IMR-90 (cell line): ENCODE results near the gene SCYL2. TPM values are rescaled to one million over a fixed set of nuclear protein-coding genes. Genes with fewer than 3 reads are reported as not detected.
"Not testable (repeated sequence)": the region's sequence is repeated elsewhere in the genome, so short reads cannot be mapped to it uniquely, and the experiment has no call there.

ENCODE experiments used
- ATAC-seq: fragments of 200-7000 bp; cut with Tn5 transposase; 2 replicates; pipeline ENCODE4 v1.9.1; 2020; ENCODE audit warnings: low read depth, mild to moderate bottlenecking, moderate library complexity
- BruUV-seq: library from RNA; stranded (reverse); fragments of 400-500 nt; replicated peaks from 2 replicates; lab custom pipeline; 2021; lab: Mats Ljungman, UMichigan
- CTCF ChIA-PET: fragments of 300-600 bp; formaldehyde crosslinking; extraction: SDS; loops from one replicate; lab custom pipeline; 2021; ENCODE audit warnings: antibody characterized with exemption; lab: Yijun Ruan, JAX
- POLR2A ChIA-PET: fragments of 300-600 bp; sonication (Branson Sonifier 250); formaldehyde crosslinking; loops from one replicate; lab custom pipeline; 2022; ENCODE audit warnings: antibody characterized with exemption; ENCODE audit not compliant: unreplicated experiment; lab: Charles Lee
- DNase-seq: peaks from one replicate; pipeline ENCODE4 v3.0.0; 2013
- H2AFZ ChIP-seq: replicated peaks from 2 replicates; pipeline ENCODE3; 2013; ENCODE audit warnings: low read length, mild to moderate bottlenecking; ENCODE audit not compliant: poor library complexity
- H2AK5ac ChIP-seq: 2 replicates; pipeline ENCODE4 v1.6.1; 2013; ENCODE audit warnings: low read depth, low read length, inconsistent platforms
- H2AK9ac ChIP-seq: replicated peaks from 2 replicates; pipeline ENCODE3; 2013; ENCODE audit warnings: mild to moderate bottlenecking, low read depth, low read length, moderate library complexity; ENCODE audit not compliant: poor library complexity
- H2BK120ac ChIP-seq: 2 replicates; pipeline ENCODE4 v1.6.1; 2013; ENCODE audit warnings: low read depth, low read length, inconsistent platforms
- H2BK15ac ChIP-seq: 3 replicates; pipeline ENCODE4 v1.6.1; 2013; ENCODE audit warnings: low read depth, low read length, inconsistent platforms
- H2BK20ac ChIP-seq: 2 replicates; pipeline ENCODE4 v1.6.1; 2013; ENCODE audit warnings: low read depth, mild to moderate bottlenecking, inconsistent platforms, low read length, moderate library complexity
- H2BK5ac ChIP-seq: 2 replicates; pipeline ENCODE4 v1.6.1; 2013; ENCODE audit warnings: mild to moderate bottlenecking, low read depth, low read length, inconsistent platforms; ENCODE audit not compliant: poor library complexity, severe bottlenecking
- H3K14ac ChIP-seq: replicated peaks from 2 replicates; pipeline ENCODE4 v1.6.1; 2013; ENCODE audit warnings: low read depth, low read length, inconsistent platforms
- H3K18ac ChIP-seq: 2 replicates; pipeline ENCODE4 v1.6.1; 2013; ENCODE audit warnings: low read depth, low read length, control low read depth
- H3K23ac ChIP-seq: 2 replicates; pipeline ENCODE4 v1.6.1; 2013; ENCODE audit warnings: low read depth, low read length, inconsistent platforms
- H3K27ac ChIP-seq: 2 replicates; pipeline ENCODE4 v1.5.1; 2013; ENCODE audit warnings: mild to moderate bottlenecking, control low read depth, low read length; ENCODE audit not compliant: insufficient read depth
- H3K27me3 ChIP-seq: 2 replicates; pipeline ENCODE4 v1.6.1; 2013; ENCODE audit warnings: low read length; ENCODE audit not compliant: control insufficient read depth, insufficient read depth
- H3K36me3 ChIP-seq: 2 replicates; pipeline ENCODE4 v1.6.1; 2013; ENCODE audit warnings: low read length, mixed read lengths; ENCODE audit not compliant: control insufficient read depth, insufficient read depth
- H3K4ac ChIP-seq: 2 replicates; pipeline ENCODE4 v1.6.1; 2013; ENCODE audit warnings: low read depth, low read length, inconsistent platforms
- H3K4me1 ChIP-seq: 2 replicates; pipeline ENCODE4 v1.6.1; 2013; ENCODE audit warnings: low read length, mixed read lengths; ENCODE audit not compliant: control insufficient read depth, insufficient read depth
- H3K4me2 ChIP-seq: 2 replicates; pipeline ENCODE4 v1.6.1; 2013; ENCODE audit warnings: low read depth, mild to moderate bottlenecking, control low read depth, low read length, moderate library complexity
- H3K4me3 ChIP-seq: 2 replicates; pipeline ENCODE4 v1.5.1; 2013; ENCODE audit warnings: low read depth, mild to moderate bottlenecking, control low read depth, low read length, moderate library complexity; ENCODE audit not compliant: insufficient read depth
- H3K56ac ChIP-seq: 2 replicates; pipeline ENCODE4 v1.6.1; 2013; ENCODE audit warnings: low read length, inconsistent platforms; ENCODE audit not compliant: insufficient read depth; ENCODE audit errors: extremely low read depth
- H3K79me1 ChIP-seq, 2 experiments: 2 replicates each; pipeline ENCODE4 v1.6.1; 2013; ENCODE audit warnings: low read length in 2 of 2, inconsistent platforms in 1 of 2, low read depth in 1 of 2
- H3K9ac ChIP-seq: 2 replicates; pipeline ENCODE4 v1.6.1; 2013; ENCODE audit warnings: low read depth, low read length, control low read depth
- H3K9me1 ChIP-seq: 2 replicates; pipeline ENCODE4 v1.6.1; 2013; ENCODE audit warnings: low read length, inconsistent platforms; ENCODE audit not compliant: insufficient read depth
- H3K9me3 ChIP-seq: 2 replicates; pipeline ENCODE4 v1.6.1; 2013; ENCODE audit warnings: low read length; ENCODE audit not compliant: control insufficient read depth, insufficient read depth
- H4K20me1 ChIP-seq: 2 replicates; pipeline ENCODE4 v1.6.1; 2013; ENCODE audit warnings: low read length, inconsistent platforms; ENCODE audit not compliant: insufficient read depth
- H4K5ac ChIP-seq: 2 replicates; pipeline ENCODE4 v1.6.1; 2013; ENCODE audit warnings: mild to moderate bottlenecking, low read depth, low read length, control low read depth
- H4K8ac ChIP-seq, 2 experiments: 2 replicates each; pipeline ENCODE4 v1.6.1; 2013; ENCODE audit warnings: low read depth in 2 of 2, low read length in 2 of 2, control low read depth in 1 of 2, inconsistent platforms in 1 of 2
- H4K91ac ChIP-seq: 2 replicates; pipeline ENCODE4 v1.6.1; 2013; ENCODE audit warnings: low read depth, low read length, inconsistent platforms; ENCODE audit not compliant: insufficient read depth
- WGBS, 2 experiments: methylation state at CpG; one replicate each; pipeline versions ENCODE4 v1.1.5 to v1.1.7; 2013; ENCODE audit warnings: missing lambda C conversion rate in 2 of 2; ENCODE audit not compliant: insufficient read length in 1 of 2; ENCODE audit errors: extremely low coverage in 2 of 2; 5-methylcytosine and 5-hydroxymethylcytosine counted together
- dilution Hi-C: fragments of 300-500 bp; cut with HindIII; formaldehyde crosslinking; loops from one replicate; pipeline ENCODE4 v1.14.3; 2018; ENCODE audit warnings: low sequenced_read_pairs; ENCODE audit not compliant: unreplicated experiment
- in situ Hi-C: fragments of 300-500 bp; cut with MboI; formaldehyde crosslinking; loops from 3 replicates; pipeline ENCODE4 v1.14.3; 2019; ENCODE audit warnings: low sequenced_read_pairs, inconsistent platforms, mixed read lengths
- intact Hi-C: fragments of 100-400 bp; cut with micrococcal nuclease; formaldehyde crosslinking; loops from 2 replicates; pipeline ENCODE4 v1.10.0; 2022
- polyA plus RNA-seq, 3 experiments: library from polyadenylated mRNA; depleted of rRNA; stranded (reverse); fragments of >200 nt; gene quantifications; 2 replicates each; pipeline ENCODE4 v1.2.3, GENCODE V29; 2012; ENCODE audit warnings: low replicate concordance in 1 of 3
- total RNA-seq: library from RNA; depleted of rRNA; stranded (reverse); fragments of >200 nt; gene quantifications from 2 replicates; pipeline ENCODE4 v1.2.3, GENCODE V29; 2012

SCYL2 gene
- total and polyA plus RNA-seq, 2 of the 4 experiments (the other 2 are of a cell fraction): 15.3 to 52.0 TPM

GRCh38 chr12:100231873-100232272 is 35.1 kb upstream of the SCYL2 start:
- CTCF ChIA-PET: interaction anchor here (0.7 kb wide), 2 partner anchors 302 to 323 kb away, joined by 4 to 5 read pairs; no protein-coding TSS in a partner anchor
- BruUV-seq, H4K91ac ChIP-seq, H2AK9ac ChIP-seq, POLR2A ChIA-PET, H3K18ac ChIP-seq, H3K4me2 ChIP-seq, H3K14ac ChIP-seq, H4K5ac ChIP-seq, H3K9me3 ChIP-seq, H4K20me1 ChIP-seq, H3K27me3 ChIP-seq, dilution Hi-C loops, H3K36me3 ChIP-seq, H3K27ac ChIP-seq, H2BK120ac ChIP-seq, H2BK20ac ChIP-seq, H3K9me1 ChIP-seq, H3K4ac ChIP-seq, in situ Hi-C loops, H3K4me3 ChIP-seq, H2BK15ac ChIP-seq, DNase-seq, H2BK5ac ChIP-seq, H4K8ac ChIP-seq, ATAC-seq, H2AK5ac ChIP-seq, H3K79me1 ChIP-seq, H3K9ac ChIP-seq, H3K4me1 ChIP-seq, H2AFZ ChIP-seq, H3K23ac ChIP-seq, H3K56ac ChIP-seq: not testable (repeated sequence)
- no CpG with 5 or more reads among the region's 3 CpGs for WGBS, 2 experiments
- intact Hi-C loops: loop anchor here (5.0 kb wide), 1 partner anchor 500 kb away; no protein-coding TSS in a partner anchor
